GM23338 (cell line): ENCODE measurements around the gene RNF166. TPM values are rescaled to one million over a fixed set of nuclear protein-coding genes. Genes with fewer than 3 reads are reported as not detected.

Experiments used
- ATAC-seq: fragments of 200-7000 bp; cut with Tn5 transposase; 3 replicates; pipeline ENCODE4 v1.9.1; 2020
- DNase-seq: peaks from one replicate; pipeline ENCODE4 v3.0.0-alpha.2; 2015; ENCODE audit warnings: low spot score
- H2AFZ ChIP-seq: fragments of 200-600 bp; sonication (generic); 2 replicates; pipeline ENCODE4 v1.8.0; 2016; ENCODE audit warnings: antibody characterized with exemption, mild to moderate bottlenecking, moderate library complexity
- H3F3A ChIP-seq: fragments of 200-600 bp; sonication (generic); replicated peaks from 2 replicates; pipeline ENCODE4 v1.8.0; 2017; ENCODE audit warnings: antibody characterized with exemption, mixed run types, low read depth
- H3K27ac ChIP-seq: fragments of 200-600 bp; sonication (generic); 2 replicates; pipeline ENCODE4 v1.6.1; 2016; ENCODE audit warnings: low read depth
- H3K27me3 ChIP-seq: fragments of 200-600 bp; sonication (generic); 2 replicates; pipeline ENCODE4 v1.8.0; 2016; ENCODE audit warnings: mild to moderate bottlenecking, mixed run types, moderate library complexity; ENCODE audit not compliant: insufficient read depth
- H3K36me3 ChIP-seq: fragments of 200-600 bp; sonication (generic); 2 replicates; pipeline ENCODE4 v1.8.0; 2016; ENCODE audit warnings: mild to moderate bottlenecking; ENCODE audit not compliant: insufficient read depth
- H3K4me1 ChIP-seq: fragments of 200-600 bp; sonication (generic); 2 replicates; pipeline ENCODE4 v1.8.0; 2016; ENCODE audit warnings: mild to moderate bottlenecking, moderate library complexity; ENCODE audit not compliant: insufficient read depth
- H3K4me2 ChIP-seq: fragments of 200-600 bp; sonication (generic); 2 replicates; pipeline ENCODE4 v1.7.1; 2017; ENCODE audit warnings: mixed run types
- H3K4me3 ChIP-seq: fragments of 200-600 bp; sonication (generic); 2 replicates; pipeline ENCODE4 v1.6.1; 2016; ENCODE audit warnings: mixed run types
- H3K79me2 ChIP-seq: fragments of 200-600 bp; sonication (generic); replicated peaks from 2 replicates; pipeline ENCODE4 v1.8.0; 2017; ENCODE audit warnings: mild to moderate bottlenecking; ENCODE audit not compliant: insufficient read depth
- H3K9me2 ChIP-seq: fragments of 200-600 bp; sonication (generic); 2 replicates; pipeline ENCODE4 v1.8.0; 2017; ENCODE audit not compliant: insufficient read depth
- H4K20me1 ChIP-seq: fragments of 200-600 bp; sonication (generic); replicated peaks from 2 replicates; pipeline ENCODE4 v1.8.0; 2017; ENCODE audit warnings: mild to moderate bottlenecking; ENCODE audit not compliant: insufficient read depth
- H3K27ac Mint-ChIP-seq: 2 replicates; pipeline ENCODE4 v1.8.0; 2020; ENCODE audit warnings: inconsistent platforms, mild to moderate bottlenecking, moderate library complexity, mixed read lengths
- H3K27me3 Mint-ChIP-seq: 3 replicates; pipeline ENCODE4 v1.8.0; 2022; ENCODE audit warnings: low read depth, mild to moderate bottlenecking, moderate library complexity, mixed read lengths, inconsistent platforms; ENCODE audit not compliant: insufficient read depth, poor library complexity
- H3K36me3 Mint-ChIP-seq: 3 replicates; pipeline ENCODE4 v1.8.0; 2021; ENCODE audit warnings: low read depth, mild to moderate bottlenecking, inconsistent platforms, moderate library complexity, mixed read lengths
- H3K4me1 Mint-ChIP-seq: 3 replicates; pipeline ENCODE4 v1.8.0; 2020; ENCODE audit warnings: mild to moderate bottlenecking, inconsistent platforms, mixed read lengths
- H3K4me3 Mint-ChIP-seq: 3 replicates; pipeline ENCODE4 v1.8.0; 2021; ENCODE audit warnings: moderate library complexity, mild to moderate bottlenecking, inconsistent platforms, mixed read lengths
- H3K9me3 Mint-ChIP-seq: 3 replicates; pipeline ENCODE4 v1.8.0; 2020; ENCODE audit warnings: moderate library complexity, mild to moderate bottlenecking, inconsistent platforms, mixed read lengths
- CREB1 ChIP-seq: fragments of 250-450 bp; sonication (Bioruptor Pico); IDR thresholded peaks from 2 replicates; pipeline ENCODE4 v1.5.0; 2020; ENCODE audit warnings: low read depth, mild to moderate bottlenecking, moderate library complexity
- ETS1 ChIP-seq: IDR thresholded peaks from 2 replicates; pipeline ENCODE4 v1.6.1; 2016; ENCODE audit warnings: antibody characterized with exemption
- EZH2 ChIP-seq: fragments of 200-600 bp; sonication (generic); IDR thresholded peaks from one replicate; pipeline ENCODE4 v1.8.0; 2017; ENCODE audit warnings: antibody characterized with exemption, mild to moderate bottlenecking, low read depth; ENCODE audit not compliant: unreplicated experiment
- EZH2phosphoT487 ChIP-seq: fragments of 200-600 bp; sonication (generic); IDR thresholded peaks from one replicate; pipeline ENCODE4 v1.8.1; 2018; ENCODE audit warnings: antibody characterized with exemption; ENCODE audit not compliant: unreplicated experiment
- JUNB ChIP-seq: IDR thresholded peaks from one replicate; pipeline ENCODE4 v1.6.1; 2016; ENCODE audit warnings: antibody characterized with exemption; ENCODE audit not compliant: unreplicated experiment
- NANOG ChIP-seq: IDR thresholded peaks from 2 replicates; pipeline ENCODE4 v1.6.1; 2016; ENCODE audit warnings: antibody characterized with exemption, borderline replicate concordance
- POLR2AphosphoS5 ChIP-seq: IDR thresholded peaks from 2 replicates; pipeline ENCODE4 v1.6.1; 2016; ENCODE audit warnings: antibody characterized with exemption, low read depth
- STAT1 ChIP-seq: IDR thresholded peaks from one replicate; pipeline ENCODE4 v1.6.1; 2016; ENCODE audit warnings: antibody characterized with exemption; ENCODE audit not compliant: unreplicated experiment
- ZNF114 ChIP-seq: fragments of 250-450 bp; sonication (Bioruptor Pico); IDR thresholded peaks from 2 replicates; pipeline ENCODE4 v1.5.0; 2020; ENCODE audit warnings: mild to moderate bottlenecking, moderate library complexity
- ZNF331 ChIP-seq: fragments of 250-450 bp; sonication (Bioruptor Pico); IDR thresholded peaks from 2 replicates; pipeline ENCODE4 v1.5.0; 2020; ENCODE audit warnings: low read depth, mild to moderate bottlenecking, moderate library complexity
- ZNF462 ChIP-seq: fragments of 250-450 bp; sonication (Bioruptor Pico); IDR thresholded peaks from 2 replicates; pipeline ENCODE4 v1.5.0; 2020; ENCODE audit warnings: mild to moderate bottlenecking, moderate library complexity
- polyA plus RNA-seq: library from polyadenylated mRNA; unstranded; fragments of >200 nt; fragmentation: Nextera tagmentation; extraction: Ambion mirVana; gene quantifications from 2 replicates; pipeline ENCODE4 v1.2.1, GENCODE V29; 2016
- total RNA-seq: library from RNA; depleted of rRNA; stranded (reverse); fragments of >200 nt; shearing (Covaris generic); gene quantifications from 2 replicates; pipeline ENCODE4 v1.2.3, GENCODE V29; 2014
- TF ChIP-seq, protein P1 (sequence below), 2 experiments: fragments of 200-600 bp in 1 of 2; sonication (generic) in 1 of 2; conservative IDR thresholded peaks; 2 replicates each; pipeline versions ENCODE4 v1.5.1 to v1.6.1; 2016 to 2017; ENCODE audit warnings: antibody characterized with exemption in 2 of 2, low read depth in 2 of 2, mild to moderate bottlenecking in 2 of 2, moderate library complexity in 1 of 2
- TF ChIP-seq, protein P2 (sequence below): IDR thresholded peaks from one replicate; pipeline ENCODE4 v1.6.1; 2018; ENCODE audit warnings: antibody characterized with exemption; ENCODE audit not compliant: unreplicated experiment

Gene RNF166
- total and polyA plus RNA-seq, 2 experiments from 2014 or later: 24.9 to 43.4 TPM

GRCh38 chr16:88712362-88712979 is 6.3 kb upstream of the RNF166 start:
- H3K36me3 ChIP-seq: no peaks in the 10 kb centered on the region
- peaks cover 15% of the 10 kb centered on the region for H3K79me2 ChIP-seq

More at GRCh38 chr16:88712362-88712979, 6.3 kb upstream of the RNF166 start:
- H2AFZ ChIP-seq: no peak overlapping the region
- TF ChIP-seq POLR2AphosphoS5 (no peak), CREB1 (no peak), JUNB (no peak), ZNF114 (CRISPR knock-in tag) (no peak), EZH2 (no peak), ZNF462 (CRISPR knock-in tag) (no peak), NANOG (no peak), STAT1 (no peak), EZH2phosphoT487 (no peak), ETS1 (no peak), ZNF331 (CRISPR knock-in tag) (no peak)
- TF ChIP-seq, protein P1, sequence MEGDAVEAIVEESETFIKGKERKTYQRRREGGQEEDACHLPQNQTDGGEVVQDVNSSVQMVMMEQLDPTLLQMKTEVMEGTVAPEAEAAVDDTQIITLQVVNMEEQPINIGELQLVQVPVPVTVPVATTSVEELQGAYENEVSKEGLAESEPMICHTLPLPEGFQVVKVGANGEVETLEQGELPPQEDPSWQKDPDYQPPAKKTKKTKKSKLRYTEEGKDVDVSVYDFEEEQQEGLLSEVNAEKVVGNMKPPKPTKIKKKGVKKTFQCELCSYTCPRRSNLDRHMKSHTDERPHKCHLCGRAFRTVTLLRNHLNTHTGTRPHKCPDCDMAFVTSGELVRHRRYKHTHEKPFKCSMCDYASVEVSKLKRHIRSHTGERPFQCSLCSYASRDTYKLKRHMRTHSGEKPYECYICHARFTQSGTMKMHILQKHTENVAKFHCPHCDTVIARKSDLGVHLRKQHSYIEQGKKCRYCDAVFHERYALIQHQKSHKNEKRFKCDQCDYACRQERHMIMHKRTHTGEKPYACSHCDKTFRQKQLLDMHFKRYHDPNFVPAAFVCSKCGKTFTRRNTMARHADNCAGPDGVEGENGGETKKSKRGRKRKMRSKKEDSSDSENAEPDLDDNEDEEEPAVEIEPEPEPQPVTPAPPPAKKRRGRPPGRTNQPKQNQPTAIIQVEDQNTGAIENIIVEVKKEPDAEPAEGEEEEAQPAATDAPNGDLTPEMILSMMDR (conservative IDR thresholded peaks at IDR 0.05; ENCODE audit: low read depth in 2 of 2): no peak
- TF ChIP-seq, protein P2, sequence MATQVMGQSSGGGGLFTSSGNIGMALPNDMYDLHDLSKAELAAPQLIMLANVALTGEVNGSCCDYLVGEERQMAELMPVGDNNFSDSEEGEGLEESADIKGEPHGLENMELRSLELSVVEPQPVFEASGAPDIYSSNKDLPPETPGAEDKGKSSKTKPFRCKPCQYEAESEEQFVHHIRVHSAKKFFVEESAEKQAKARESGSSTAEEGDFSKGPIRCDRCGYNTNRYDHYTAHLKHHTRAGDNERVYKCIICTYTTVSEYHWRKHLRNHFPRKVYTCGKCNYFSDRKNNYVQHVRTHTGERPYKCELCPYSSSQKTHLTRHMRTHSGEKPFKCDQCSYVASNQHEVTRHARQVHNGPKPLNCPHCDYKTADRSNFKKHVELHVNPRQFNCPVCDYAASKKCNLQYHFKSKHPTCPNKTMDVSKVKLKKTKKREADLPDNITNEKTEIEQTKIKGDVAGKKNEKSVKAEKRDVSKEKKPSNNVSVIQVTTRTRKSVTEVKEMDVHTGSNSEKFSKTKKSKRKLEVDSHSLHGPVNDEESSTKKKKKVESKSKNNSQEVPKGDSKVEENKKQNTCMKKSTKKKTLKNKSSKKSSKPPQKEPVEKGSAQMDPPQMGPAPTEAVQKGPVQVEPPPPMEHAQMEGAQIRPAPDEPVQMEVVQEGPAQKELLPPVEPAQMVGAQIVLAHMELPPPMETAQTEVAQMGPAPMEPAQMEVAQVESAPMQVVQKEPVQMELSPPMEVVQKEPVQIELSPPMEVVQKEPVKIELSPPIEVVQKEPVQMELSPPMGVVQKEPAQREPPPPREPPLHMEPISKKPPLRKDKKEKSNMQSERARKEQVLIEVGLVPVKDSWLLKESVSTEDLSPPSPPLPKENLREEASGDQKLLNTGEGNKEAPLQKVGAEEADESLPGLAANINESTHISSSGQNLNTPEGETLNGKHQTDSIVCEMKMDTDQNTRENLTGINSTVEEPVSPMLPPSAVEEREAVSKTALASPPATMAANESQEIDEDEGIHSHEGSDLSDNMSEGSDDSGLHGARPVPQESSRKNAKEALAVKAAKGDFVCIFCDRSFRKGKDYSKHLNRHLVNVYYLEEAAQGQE: no peak
- H3K27me3 ChIP-seq: no peaks in the 10 kb centered on the region
- Mint-ChIP-seq H3K36me3 (peaks cover 16% of the 10 kb centered on the region), H3K27me3 (peaks cover 14% of the 10 kb centered on the region), H3K4me1 (peaks cover 9% of the 10 kb centered on the region), H3K4me3 (no peak overlapping the region), H3K9me3 (no peaks in the 10 kb centered on the region), H3K27ac (peak overlapping the region; percentile 89)
- no peak overlapping the region for H3K4me3 ChIP-seq
- no peaks in the 10 kb centered on the region for H3K4me1 ChIP-seq
- no peak for ATAC-seq
- H4K20me1 ChIP-seq: no peaks in the 10 kb centered on the region; the same call in 1 of the 2 replicates
- H3K27ac ChIP-seq: no peak overlapping the region
- H3K4me2 ChIP-seq: no peak overlapping the region
- DNase-seq: no peak
- H3F3A ChIP-seq: no peaks in the 10 kb centered on the region
- H3K9me2 ChIP-seq: no peaks in the 10 kb centered on the region
